Naive thymus-derived CD4-positive, alpha-beta T cell (primary cell): ENCODE measurements around the gene RNF111. TPM values are rescaled to one million over a fixed set of nuclear protein-coding genes. Genes with fewer than 3 reads are reported as not detected.

Experiments
- ATAC-seq: fragments of 150-1000 bp; cut with Tn5 transposase; 2 replicates; pipeline ENCODE4 v1.10.0; 2021; ENCODE audit warnings: mild to moderate bottlenecking, moderate library complexity
- CTCF ChIA-PET: fragments of 350-600 bp; sonication (Branson Sonifier 250); formaldehyde crosslinking; loops from one replicate; lab custom pipeline; 2021; ENCODE audit warnings: antibody characterized with exemption; lab: Charles Lee
- POLR2A ChIA-PET: fragments of 350-600 bp; sonication (Branson Sonifier 250); formaldehyde crosslinking; loops from one replicate; lab custom pipeline; 2021; ENCODE audit warnings: antibody characterized with exemption, inconsistent platforms; lab: Charles Lee
- DNase-seq, 9 donors: peaks; one replicate each; pipeline versions ENCODE4 v3.0.0 to v3.0.0-alpha.2; 2020 to 2022; ENCODE audit warnings: mixed read lengths in 1 of 9
- H3K27ac ChIP-seq: one replicate; pipeline ENCODE4 v1.7.0; 2013; ENCODE audit warnings: mild to moderate bottlenecking, low read depth, low read length, moderate library complexity
- H3K27me3 ChIP-seq, 2 donors: one replicate each; pipeline ENCODE4 v1.7.0; 2013; ENCODE audit warnings: low read length in 2 of 2, mild to moderate bottlenecking in 2 of 2, moderate library complexity in 2 of 2; ENCODE audit not compliant: control insufficient read depth in 2 of 2, insufficient read depth in 2 of 2
- H3K36me3 ChIP-seq, 3 experiments: 1 replicate in 2 of 3; 2 replicates in 1 of 3; pipeline ENCODE4 v1.7.0; 2013; ENCODE audit warnings: low read length in 3 of 3, mild to moderate bottlenecking in 3 of 3, moderate library complexity in 1 of 3; ENCODE audit not compliant: insufficient read depth in 3 of 3, control insufficient read depth in 2 of 3
- H3K4me1 ChIP-seq, 2 donors: one replicate each; pipeline ENCODE4 v1.7.0; 2013; ENCODE audit warnings: low read length in 2 of 2, mild to moderate bottlenecking in 2 of 2, moderate library complexity in 1 of 2; ENCODE audit not compliant: control insufficient read depth in 2 of 2, insufficient read depth in 2 of 2
- H3K4me3 ChIP-seq: 2 replicates; pipeline ENCODE4 v1.7.0; 2013; ENCODE audit warnings: mild to moderate bottlenecking, low read length
- H3K9me3 ChIP-seq, 3 experiments: 1 replicate in 2 of 3; 2 replicates in 1 of 3; pipeline ENCODE4 v1.7.0; 2013; ENCODE audit warnings: low read length in 3 of 3; ENCODE audit not compliant: control insufficient read depth in 2 of 3
- H3K27ac Mint-ChIP-seq, 9 donors: one replicate each; pipeline ENCODE4 v1.8.0; 2020 to 2022; ENCODE audit warnings: mixed read lengths in 9 of 9, mild to moderate bottlenecking in 8 of 9, moderate library complexity in 5 of 9, inconsistent platforms in 2 of 9
- H3K27me3 Mint-ChIP-seq, 5 donors: one replicate each; pipeline ENCODE4 v1.8.0; 2021 to 2022; ENCODE audit warnings: mixed read lengths in 5 of 5, mild to moderate bottlenecking in 1 of 5
- H3K36me3 Mint-ChIP-seq, 5 donors: one replicate each; pipeline ENCODE4 v1.8.0; 2020 to 2022; ENCODE audit warnings: mixed read lengths in 5 of 5, mild to moderate bottlenecking in 3 of 5, inconsistent platforms in 1 of 5
- H3K4me1 Mint-ChIP-seq, 7 donors: one replicate each; pipeline ENCODE4 v1.8.0; 2020 to 2022; ENCODE audit warnings: mixed read lengths in 7 of 7, mild to moderate bottlenecking in 3 of 7, inconsistent platforms in 1 of 7
- H3K4me3 Mint-ChIP-seq, 10 donors: one replicate each; pipeline ENCODE4 v1.8.0; 2020 to 2022; ENCODE audit warnings: mild to moderate bottlenecking in 10 of 10, mixed read lengths in 10 of 10, moderate library complexity in 6 of 10, inconsistent platforms in 2 of 10
- H3K9me3 Mint-ChIP-seq, 11 donors: one replicate each; pipeline ENCODE4 v1.8.0; 2020 to 2022; ENCODE audit warnings: mixed read lengths in 11 of 11, mild to moderate bottlenecking in 4 of 11, inconsistent platforms in 1 of 11, moderate library complexity in 1 of 11
- intact Hi-C, 2 donors: fragments of 100-400 bp; cut with micrococcal nuclease; formaldehyde crosslinking; loops; one replicate each; pipeline ENCODE4 v1.15.1; 2023
- polyA plus RNA-seq, 2 donors: library from polyadenylated mRNA; unstranded; fragments of 300-500 nt; fragmentation: Illumina TruSeq; gene quantifications; one replicate each; pipeline ENCODE4 v1.2.3, GENCODE V29; 2021
- total RNA-seq, 6 experiments: library from RNA in 5 of 6; stranded (reverse) in 5 of 6; gene quantifications; 1 replicate in 5 of 6; 2 replicates in 1 of 6; pipeline ENCODE4 v1.2.3 and lab custom pipeline; 2021 to 2026

RNF111 gene
- total and polyA plus RNA-seq, 7 experiments from 2014 or later, result 16.1 to 61.1 (median 51.2) TPM

DNA sequence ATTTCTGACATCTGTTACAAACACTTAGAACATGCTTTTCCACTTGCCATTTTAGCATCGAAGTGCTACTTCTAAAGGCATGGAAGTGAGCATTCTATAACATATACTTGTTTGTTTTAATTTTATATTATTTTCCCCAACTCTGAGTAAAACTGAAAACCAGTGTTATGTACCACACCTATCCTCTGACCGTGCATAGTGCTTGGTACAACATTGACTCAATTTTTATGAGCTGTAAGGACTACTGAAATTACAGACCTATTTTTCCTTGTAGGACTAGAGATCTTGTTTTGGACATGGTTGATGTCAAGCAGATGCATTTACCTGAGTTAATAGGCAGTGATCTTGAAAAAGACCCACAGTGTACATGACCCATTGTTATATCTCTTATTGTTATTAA is 66.0 kb downstream of the RNF111 start:
- ChIA-PET POLR2A (no interaction called here), CTCF (no interaction called here)
- intact Hi-C loops, result loop anchor here in 1 of 2 donors (2.0 kb wide), 1 partner anchor 65 kb away; no protein-coding TSS in a partner anchor
- peaks cover 5 to 34% (median 6%) of the 10 kb centered on the region in 3 experiments for H3K36me3 ChIP-seq
- Mint-ChIP-seq H3K4me1 (peaks cover 12 to 34% (median 27%) of the 10 kb centered on the region in 7 donors), H3K27me3 (no peaks in the 10 kb centered on the region), H3K9me3 (no peaks in the 10 kb centered on the region), H3K36me3 (peaks cover 8 to 47% (median 26%) of the 10 kb centered on the region in 5 donors), H3K4me3 (no peak overlapping the region), H3K27ac (no peak overlapping the region)
- H3K27ac ChIP-seq, result no peak overlapping the region
- H3K27me3 ChIP-seq, result no peaks in the 10 kb centered on the region
- no peaks in the 10 kb centered on the region for H3K9me3 ChIP-seq
- DNase-seq (no peak), ATAC-seq (no peak)
- H3K4me3 ChIP-seq, result no peak overlapping the region
- H3K4me1 ChIP-seq, result peaks cover 3 to 8% of the 10 kb centered on the region in 2 donors

GRCh38 chr15:59059076-59059597 is 71.7 kb downstream of the RNF111 start:
- Mint-ChIP-seq H3K27me3 (no peaks in the 10 kb centered on the region), H3K36me3 (peaks cover 15 to 44% (median 31%) of the 10 kb centered on the region in 5 donors), H3K4me1 (peaks cover 0 to 18% (median 0%) of the 10 kb centered on the region in 7 donors), H3K4me3 (no peak overlapping the region), H3K27ac (no peak overlapping the region), H3K9me3 (no peaks in the 10 kb centered on the region)
- Histone ChIP-seq H3K9me3 (no peaks in the 10 kb centered on the region), H3K27ac (no peak overlapping the region), H3K36me3 (peaks cover 15 to 68% (median 23%) of the 10 kb centered on the region in 3 experiments), H3K4me3 (no peak overlapping the region), H3K27me3 (no peaks in the 10 kb centered on the region), H3K4me1 (no peaks in the 10 kb centered on the region)
- POLR2A ChIA-PET, result no interaction called here
- intact Hi-C loops, result no loop called here
- ATAC-seq, result no peak
- DNase-seq, result no peak
- CTCF ChIA-PET, result no interaction called here

GRCh38 chr15:59060348-59060747 is 72.9 kb downstream of the RNF111 start:
- no peaks in the 10 kb centered on the region for H3K27me3 Mint-ChIP-seq
- H3K9me3 Mint-ChIP-seq, result no peaks in the 10 kb centered on the region
- no peak overlapping the region for H3K27ac Mint-ChIP-seq
- H3K36me3 ChIP-seq, result peaks cover 20 to 75% (median 20%) of the 10 kb centered on the region in 3 experiments
- H3K4me3 ChIP-seq, result no peak overlapping the region
- ATAC-seq, result no peak
- ChIA-PET CTCF (no interaction called here), POLR2A (interaction anchor here (0.7 kb wide), 1 partner anchor 839 kb away, joined by 3 read pairs; no protein-coding TSS in a partner anchor)
- no peak overlapping the region for H3K27ac ChIP-seq
- H3K4me1 ChIP-seq, result no peaks in the 10 kb centered on the region
- no peaks in the 10 kb centered on the region for H3K9me3 ChIP-seq
- peaks cover 15 to 50% (median 36%) of the 10 kb centered on the region in 5 donors for H3K36me3 Mint-ChIP-seq
- no peak overlapping the region for H3K4me3 Mint-ChIP-seq
- no peak for DNase-seq
- no peaks in the 10 kb centered on the region for H3K27me3 ChIP-seq
- intact Hi-C loops, result no loop called here
- H3K4me1 Mint-ChIP-seq, result peaks cover 0 to 15% (median 0%) of the 10 kb centered on the region in 7 donors

- POLR2A ChIA-PET, result interaction anchor here (1.0 kb wide), 1 partner anchor 38 kb away, joined by 4 read pairs; no protein-coding TSS in a partner anchor
- CTCF ChIA-PET, result no interaction called here
Measured at GRCh38 chr15:59063042-59063441, 75.6 kb downstream of the RNF111 start.

DNA sequence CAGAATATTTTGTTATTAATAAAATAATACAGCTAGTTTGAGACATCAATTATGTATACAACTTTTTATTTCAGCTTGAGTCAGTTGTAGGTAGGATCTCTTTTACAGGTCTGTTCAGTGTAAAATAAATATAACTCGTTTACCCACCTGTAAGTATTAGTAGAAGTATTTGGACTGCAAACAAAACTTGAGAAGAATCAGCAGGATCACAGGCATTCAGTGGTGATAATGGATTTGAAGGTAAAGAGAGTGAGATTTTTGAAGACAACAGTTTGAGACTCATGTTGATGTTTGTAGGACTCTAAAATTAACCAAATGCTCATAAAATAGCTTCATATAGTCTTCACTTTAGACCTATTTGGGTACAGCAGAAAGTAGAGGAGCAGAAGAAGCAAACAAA is 82.0 kb downstream of the RNF111 start:
- no peak for DNase-seq
- POLR2A ChIA-PET, result no interaction called here
- Histone ChIP-seq H3K27me3 (no peaks in the 10 kb centered on the region), H3K4me3 (no peak overlapping the region), H3K27ac (no peak overlapping the region), H3K4me1 (no peaks in the 10 kb centered on the region), H3K9me3 (no peaks in the 10 kb centered on the region), H3K36me3 (peaks cover 0 to 57% (median 16%) of the 10 kb centered on the region in 3 experiments)
- CTCF ChIA-PET, result interaction anchor here (0.6 kb wide), 1 partner anchor 22 kb away, joined by 4 read pairs; no protein-coding TSS in a partner anchor
- H3K4me1 Mint-ChIP-seq, result peaks cover 0 to 10% (median 0%) of the 10 kb centered on the region in 7 donors
- no peak overlapping the region for H3K4me3 Mint-ChIP-seq
- no peaks in the 10 kb centered on the region for H3K9me3 Mint-ChIP-seq
- ATAC-seq, result no peak
- peaks cover 23 to 61% (median 53%) of the 10 kb centered on the region in 5 donors for H3K36me3 Mint-ChIP-seq
- H3K27me3 Mint-ChIP-seq, result no peaks in the 10 kb centered on the region
- no peak overlapping the region for H3K27ac Mint-ChIP-seq
- intact Hi-C loops, result no loop called here

More at GRCh38 chr15:59063042-59063441, 75.6 kb downstream of the RNF111 start:
- H3K9me3 Mint-ChIP-seq, result no peaks in the 10 kb centered on the region
- no peaks in the 10 kb centered on the region for H3K27me3 ChIP-seq
- H3K4me1 Mint-ChIP-seq, result peaks cover 0 to 15% (median 0%) of the 10 kb centered on the region in 7 donors
- H3K36me3 ChIP-seq, result peaks cover 20 to 76% (median 27%) of the 10 kb centered on the region in 3 experiments
- H3K4me1 ChIP-seq, result no peaks in the 10 kb centered on the region
- DNase-seq, result no peak
- no peaks in the 10 kb centered on the region for H3K27me3 Mint-ChIP-seq
- peaks cover 18 to 57% (median 45%) of the 10 kb centered on the region in 5 donors for H3K36me3 Mint-ChIP-seq
- ATAC-seq, result no peak
- peak overlapping the region in 1 of 9 donors; percentile 23 for H3K27ac Mint-ChIP-seq
- no peak overlapping the region for H3K4me3 Mint-ChIP-seq
- no peaks in the 10 kb centered on the region for H3K9me3 ChIP-seq
- intact Hi-C loops, result no loop called here
- H3K4me3 ChIP-seq, result no peak overlapping the region
- no peak overlapping the region for H3K27ac ChIP-seq

GRCh38 chr15:59074607-59075006 is 87.1 kb downstream of the RNF111 start:
- Histone ChIP-seq H3K4me1 (no peaks in the 10 kb centered on the region), H3K27ac (no peak overlapping the region), H3K9me3 (no peaks in the 10 kb centered on the region), H3K27me3 (no peaks in the 10 kb centered on the region), H3K4me3 (no peak overlapping the region), H3K36me3 (peaks cover 0 to 18% (median 11%) of the 10 kb centered on the region in 3 experiments)
- peak overlapping the region in 1 of 10 donors; percentile 6 for H3K4me3 Mint-ChIP-seq
- H3K27me3 Mint-ChIP-seq, result no peaks in the 10 kb centered on the region
- peaks cover 8 to 49% (median 34%) of the 10 kb centered on the region in 5 donors for H3K36me3 Mint-ChIP-seq
- ATAC-seq (no peak), DNase-seq (no peak)
- peaks cover 0 to 15% (median 0%) of the 10 kb centered on the region in 7 donors for H3K4me1 Mint-ChIP-seq
- CTCF ChIA-PET, result no interaction called here
- H3K9me3 Mint-ChIP-seq, result no peaks in the 10 kb centered on the region
- POLR2A ChIA-PET, result no interaction called here
- peak overlapping the region in 7 of 9 donors; percentile 3 to 82 (median 36) for H3K27ac Mint-ChIP-seq
- intact Hi-C loops, result loop anchor here in 1 of 2 donors (10.0 kb wide), 1 partner anchor 850 kb away; no protein-coding TSS in a partner anchor
